Aorta (tissue), 5 donors: Measurements from ENCODE around the gene PTBP1. TPM values are rescaled to one million over a fixed set of nuclear protein-coding genes. Genes with fewer than 3 reads are reported as not detected.
A peak's percentile ranks its signal among the peaks of the same experiment; 100 is the strongest.
"Not testable (repeated sequence)": the region's sequence is repeated elsewhere in the genome, so short reads cannot be mapped to it uniquely, and the experiment has no call there.

Experiments
- ATAC-seq: fragments of 200-7000 bp; cut with Tn5 transposase; one replicate; pipeline ENCODE4 v1.9.1; 2022; ENCODE audit warnings: moderate library complexity; ENCODE audit not compliant: low FRiP score
- DNase-seq, 2 donors: peaks; one replicate each; pipeline ENCODE4 v3.0.0-alpha.2; 2020
- H3K27ac ChIP-seq, 2 donors: one replicate each; pipeline ENCODE4 v1.5.1; 2013; ENCODE audit warnings: low read length in 2 of 2, mild to moderate bottlenecking in 2 of 2, moderate library complexity in 2 of 2, control low read depth in 1 of 2, inconsistent platforms in 1 of 2, low read depth in 1 of 2
- H3K27me3 ChIP-seq, 2 donors: one replicate each; pipeline ENCODE4 v1.6.1; 2013; ENCODE audit warnings: control low read depth in 1 of 2, low read length in 1 of 2, mild to moderate bottlenecking in 1 of 2, moderate library complexity in 1 of 2; ENCODE audit not compliant: insufficient read depth in 2 of 2, control insufficient read depth in 1 of 2
- H3K36me3 ChIP-seq, 2 donors: one replicate each; pipeline ENCODE4 v1.6.1; 2013; ENCODE audit warnings: control low read depth in 1 of 2, low read length in 1 of 2, mild to moderate bottlenecking in 1 of 2; ENCODE audit not compliant: insufficient read depth in 2 of 2, control insufficient read depth in 1 of 2
- H3K4me1 ChIP-seq, 2 donors: one replicate each; pipeline ENCODE4 v1.6.1; 2013; ENCODE audit warnings: low read length in 2 of 2, control low read depth in 1 of 2, mild to moderate bottlenecking in 1 of 2, moderate library complexity in 1 of 2; ENCODE audit not compliant: insufficient read depth in 2 of 2, control insufficient read depth in 1 of 2
- H3K4me3 ChIP-seq, 2 donors: one replicate each; pipeline ENCODE4 v1.5.1; 2013; ENCODE audit warnings: low read length in 2 of 2, control low read depth in 1 of 2, mild to moderate bottlenecking in 1 of 2
- H3K9me3 ChIP-seq: one replicate; pipeline ENCODE4 v1.6.1; 2013; ENCODE audit warnings: mild to moderate bottlenecking, low read length; ENCODE audit not compliant: control insufficient read depth
- WGBS, 2 donors: extraction: QIAGEN DNeasy Blood & Tissue Kit; methylation state at CpG; one replicate each; pipeline ENCODE4 v1.1.7; 2013; 5-methylcytosine and 5-hydroxymethylcytosine counted together
- intact Hi-C, 2 donors: fragments of 100-400 bp; cut with DNase I; formaldehyde crosslinking; loops; one replicate each; pipeline versions ENCODE4 v1.14.2 to v1.15.0; 2022
- polyA plus RNA-seq, 2 donors: library from polyadenylated mRNA; stranded (reverse); fragments of 200-250 nt; gene quantifications; one replicate each; pipeline ENCODE4 v1.2.3, GENCODE V29; 2013
- total RNA-seq, 2 donors: library from RNA; stranded (reverse); fragmentation: NEBNext Ultra II Directional; extraction: Animal tissue kit (Norgen Biotek cat#: 25700); gene quantifications; one replicate each; pipeline ENCODE4 v1.2.1, GENCODE V29; 2021
- donor health status: healthy with polysubstance abuse.
- donor health status: Bipolar disorder and iron deficiency.
- donor health status: DM: no; HTN: no; CAD: no.
- donor health status: DM: no; HTN: no; CAD: no.
- donor health status: DM: yes; HTN: yes; CAD: no.

The PTBP1 gene
- total and polyA plus RNA-seq, 4 donors = 46.7 to 218 (median 141) TPM

DNA sequence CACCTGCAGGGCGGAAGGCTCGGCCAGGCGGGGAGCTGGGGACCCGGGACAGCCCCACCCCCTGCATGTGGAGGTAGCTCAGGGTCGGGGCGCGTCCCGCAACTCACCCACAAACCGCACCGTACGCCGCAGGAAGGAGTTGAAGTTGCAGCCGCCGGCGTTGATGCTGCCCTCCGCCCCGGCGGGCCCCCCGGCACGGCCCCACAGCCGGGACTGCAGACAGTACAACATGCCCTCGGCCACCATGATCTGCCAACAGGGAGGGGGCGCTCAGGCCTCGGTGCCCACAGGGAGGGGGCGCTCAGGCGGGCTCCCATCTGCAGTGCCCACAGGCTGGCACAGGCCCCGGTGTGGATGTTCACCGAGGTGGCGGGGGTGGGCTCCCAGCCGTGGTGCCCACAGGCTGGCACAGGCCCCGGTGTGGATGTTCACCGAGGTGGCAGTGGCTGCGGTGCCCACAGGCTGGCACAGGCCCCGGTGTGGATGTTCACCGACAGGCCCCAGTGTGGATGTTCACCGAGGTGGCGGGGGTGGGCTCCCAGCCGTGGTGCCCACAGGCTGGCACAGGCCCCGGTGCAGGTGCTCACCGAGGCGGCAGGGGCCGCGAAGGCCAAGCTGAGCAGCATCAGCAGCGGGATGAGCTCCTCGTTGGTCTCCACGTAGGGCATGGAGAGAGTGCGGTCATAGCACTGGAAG lies 18.0 kb downstream of the PTBP1 start:
- Histone ChIP-seq H3K36me3 (peaks cover 6% of the 10 kb centered on the region in 2 donors), H3K4me1 (no peaks in the 10 kb centered on the region), H3K27me3 (no peaks in the 10 kb centered on the region), H3K4me3 (no peak overlapping the region), H3K27ac (no peak overlapping the region), H3K9me3 (no peaks in the 10 kb centered on the region)
- intact Hi-C loops = no loop called here
- DNase-seq (peak in 1 of 2 donors; percentile 76), ATAC-seq (peak; percentile 16)
- WGBS, 2 donors = 93 to 94% methylated on average over 44 to 47 of the region's 47 CpGs

- H3K9me3 ChIP-seq = no peaks in the 10 kb centered on the region
- no peaks in the 10 kb centered on the region for H3K4me1 ChIP-seq
- DNase-seq = peak in 1 of 2 donors; percentile 73
- ATAC-seq = no peak
- no peaks in the 10 kb centered on the region for H3K27me3 ChIP-seq
- no peak overlapping the region for H3K27ac ChIP-seq
- WGBS, 2 donors = 96% methylated on average over 13 of the region's 13 CpGs
- intact Hi-C loops = no loop called here
- H3K4me3 ChIP-seq = no peak overlapping the region
- H3K36me3 ChIP-seq = peaks cover 1 to 6% of the 10 kb centered on the region in 2 donors
These were observed 18.7 kb downstream of the PTBP1 start for GRCh38 chr19:815775-816499.

GRCh38 chr19:816500-816857 lies 19.2 kb downstream of the PTBP1 start:
- no peak overlapping the region for H3K4me3 ChIP-seq
- no peak overlapping the region for H3K27ac ChIP-seq
- intact Hi-C loops = no loop called here
- ATAC-seq (no peak), DNase-seq (no peak)
- H3K4me1 ChIP-seq = no peaks in the 10 kb centered on the region
- 89 to 94% methylated on average over 2 of the region's 2 CpGs for WGBS, 2 donors
- H3K9me3 ChIP-seq = no peaks in the 10 kb centered on the region
- no peaks in the 10 kb centered on the region for H3K27me3 ChIP-seq
- H3K36me3 ChIP-seq = peaks cover 0 to 5% of the 10 kb centered on the region in 2 donors

DNA sequence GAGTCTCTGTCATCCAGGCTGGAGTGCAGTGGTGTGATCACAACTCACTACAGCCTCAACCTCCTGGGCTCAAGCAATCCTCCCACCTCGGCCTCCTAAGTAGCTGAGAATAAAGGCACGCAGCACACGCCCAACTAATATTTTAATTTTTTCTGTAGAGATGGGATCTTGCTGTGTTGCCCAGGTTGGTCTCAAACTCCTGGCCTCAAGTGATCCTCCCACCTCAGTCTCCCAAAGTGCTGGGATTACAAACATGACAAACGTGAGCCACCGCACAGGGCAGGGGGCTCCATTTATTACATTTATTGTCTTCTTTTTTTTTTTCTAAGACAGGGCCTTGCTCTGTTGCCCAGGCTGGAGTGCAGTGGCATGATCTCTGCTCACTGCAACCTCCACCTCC lies 23.0 kb downstream of the PTBP1 start:
- ATAC-seq = not testable (repeated sequence)

DNA sequence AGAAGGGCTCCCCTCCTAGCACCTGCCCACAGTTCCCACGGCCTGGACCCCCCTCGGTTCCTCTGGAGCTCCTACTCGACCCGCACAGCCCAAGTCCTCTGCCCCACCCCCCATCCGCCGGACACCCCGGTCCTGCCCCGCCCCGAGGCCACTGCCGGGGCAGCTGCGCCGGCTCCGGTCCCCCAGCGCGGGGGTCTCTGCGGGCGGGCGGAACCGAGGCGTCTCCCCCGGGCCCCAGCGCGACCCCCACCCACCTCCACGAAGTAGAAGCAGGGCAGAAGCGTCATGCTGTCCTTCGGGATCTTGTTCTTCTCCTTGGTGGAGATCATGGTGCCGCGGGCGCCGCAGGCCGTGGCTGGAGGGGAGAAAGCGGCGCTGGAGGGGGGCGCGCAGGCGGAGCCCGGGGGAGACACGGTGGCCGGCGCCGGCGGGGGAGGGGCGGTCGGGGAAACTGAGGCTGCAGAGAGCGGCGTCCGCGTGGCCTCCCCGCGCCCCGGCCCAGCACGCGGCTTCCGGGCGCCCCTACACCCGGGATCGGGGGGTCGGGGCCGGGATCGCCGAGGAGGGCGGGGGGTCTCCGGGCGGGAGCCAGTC lies 24.1 kb downstream of the PTBP1 start:
- Histone ChIP-seq H3K36me3 (no peaks in the 10 kb centered on the region), H3K27me3 (no peaks in the 10 kb centered on the region), H3K9me3 (no peaks in the 10 kb centered on the region), H3K27ac (no peak overlapping the region), H3K4me3 (no peak overlapping the region), H3K4me1 (no peaks in the 10 kb centered on the region)
- no peak for ATAC-seq
- WGBS, 2 donors = 1 to 2% methylated on average over 23 to 64 of the region's 64 CpGs
- intact Hi-C loops = no loop called here
- DNase-seq = peak; percentile 45 to 74

More for the DNA sequence above, 23.0 kb downstream of the PTBP1 start:
- WGBS, 2 donors = 95 to 98% methylated on average over 5 of the region's 5 CpGs
- H3K36me3 ChIP-seq, H3K27ac ChIP-seq, H3K4me3 ChIP-seq, H3K4me1 ChIP-seq, H3K9me3 ChIP-seq, DNase-seq, intact Hi-C loops, H3K27me3 ChIP-seq: not testable (repeated sequence)

DNA sequence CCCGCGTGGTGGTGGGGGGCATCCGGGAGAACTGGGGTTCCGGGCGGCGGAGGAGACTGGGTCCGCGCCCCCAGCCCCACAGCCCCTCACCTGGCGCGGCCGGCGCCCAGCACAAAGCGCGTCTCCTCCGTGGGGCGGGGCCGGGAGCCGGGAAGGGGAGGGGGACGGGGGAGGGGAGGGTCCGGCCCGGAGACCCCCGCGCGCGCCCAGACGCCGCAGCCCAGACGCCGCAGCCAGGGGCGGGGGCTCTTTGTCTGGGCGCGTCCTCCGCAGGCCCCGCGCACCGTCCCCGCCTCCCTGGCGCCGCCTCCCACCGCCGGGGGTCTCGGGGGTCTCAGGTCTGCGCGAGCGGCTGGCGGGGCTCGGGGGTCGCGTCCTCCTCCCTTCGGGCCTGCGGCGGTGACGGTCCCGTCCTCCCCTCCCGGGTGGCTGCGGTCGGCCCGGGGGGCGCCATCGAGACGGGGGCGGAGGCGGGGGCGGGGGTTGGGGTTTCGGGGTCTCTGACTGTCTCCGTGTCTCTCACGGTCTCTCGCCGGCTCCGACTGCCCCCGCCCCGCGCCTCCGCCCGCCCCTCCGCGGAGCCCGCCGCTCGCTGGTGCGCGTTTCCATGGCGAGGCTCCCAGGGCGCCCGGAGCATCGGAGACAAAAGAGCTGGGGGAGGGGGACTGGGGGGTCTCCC lies 24.7 kb downstream of the PTBP1 start, which contains the start of gene PLPPR3:
Gene PLPPR3, minus strand, starts transcription at position 131 of the 679 bp plus-strand sequence. CDS start 396 bp downstream, outside the sequence.
- 1% methylated on average over 38 to 86 of the region's 86 CpGs for WGBS, 2 donors
- Histone ChIP-seq H3K4me1 (no peaks in the 10 kb centered on the region), H3K4me3 (no peak within 1 kb of the TSS), H3K9me3 (no peaks in the 10 kb centered on the region), H3K27me3 (no peaks in the 10 kb centered on the region), H3K27ac (no peak within 1 kb of the TSS), H3K36me3 (no peaks in the 10 kb centered on the region)
- DNase-seq (no peak), ATAC-seq (no peak)
- intact Hi-C loops = no loop called here

DNA sequence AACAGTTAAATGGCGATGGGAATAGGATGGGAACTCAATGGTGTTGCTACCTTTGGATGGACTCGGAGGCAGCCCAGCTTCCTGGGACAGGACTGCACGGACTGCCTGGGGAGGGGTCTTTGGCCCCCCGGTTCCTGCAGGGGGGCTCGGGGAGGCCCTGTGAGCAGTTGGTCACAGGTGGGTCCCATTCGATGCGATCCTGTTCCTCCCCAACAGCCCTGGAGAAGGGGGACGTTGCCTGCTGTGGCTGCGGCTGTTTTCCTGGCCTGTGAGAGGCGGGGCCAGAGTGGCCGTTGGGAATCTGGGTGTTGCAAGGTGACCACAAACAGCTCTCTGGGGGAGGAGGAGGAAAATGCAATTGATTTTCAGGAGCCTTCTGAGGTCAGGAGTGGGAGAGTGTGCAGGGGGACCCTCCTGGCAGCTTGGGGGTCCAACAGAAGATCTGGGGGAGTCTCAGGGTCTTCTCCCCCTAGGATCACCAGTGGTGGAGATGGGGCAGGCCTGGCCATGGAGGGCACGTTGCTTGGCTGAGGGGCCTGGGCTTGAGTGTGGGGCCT lies 26.4 kb downstream of the PTBP1 start:
- DNase-seq (no peak), ATAC-seq (no peak)
- H3K4me1 ChIP-seq = no peaks in the 10 kb centered on the region
- no peaks in the 10 kb centered on the region for H3K27me3 ChIP-seq
- no peak overlapping the region for H3K4me3 ChIP-seq
- H3K27ac ChIP-seq = no peak overlapping the region
- intact Hi-C loops = no loop called here
- WGBS, 2 donors = 60 to 68% methylated on average over 12 of the region's 12 CpGs
- no peaks in the 10 kb centered on the region for H3K36me3 ChIP-seq
- H3K9me3 ChIP-seq = no peaks in the 10 kb centered on the region

DNA sequence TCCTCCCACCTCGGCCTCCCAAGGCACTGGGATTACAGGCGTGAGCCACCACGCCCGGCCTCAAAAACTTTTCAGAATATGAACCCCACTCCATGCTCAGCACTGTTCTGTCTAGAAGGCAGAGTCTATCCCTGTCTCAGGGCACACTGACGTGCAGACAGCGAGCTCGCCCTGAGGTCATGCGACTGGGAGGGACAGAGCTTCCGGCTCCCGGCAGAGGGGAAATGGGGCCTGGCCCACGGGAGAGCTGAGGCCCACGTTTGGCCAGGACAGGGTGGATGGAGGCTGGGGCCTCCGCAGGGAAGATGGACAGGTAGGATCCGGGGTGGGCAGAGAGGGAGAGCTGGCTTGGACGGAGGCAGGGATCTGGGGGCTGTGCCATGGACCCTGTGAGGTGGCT lies 27.6 kb downstream of the PTBP1 start:
- ATAC-seq = no peak

More for the DNA sequence above, 27.6 kb downstream of the PTBP1 start:
- Histone ChIP-seq H3K27ac (no peak overlapping the region), H3K27me3 (no peaks in the 10 kb centered on the region), H3K4me3 (no peak overlapping the region), H3K9me3 (no peaks in the 10 kb centered on the region), H3K4me1 (no peaks in the 10 kb centered on the region), H3K36me3 (no peaks in the 10 kb centered on the region)
- peak in 1 of 2 donors; percentile 71 for DNase-seq
- WGBS, 2 donors = 82 to 84% methylated on average over 15 of the region's 15 CpGs
- intact Hi-C loops = no loop called here
